Caco-2 (cell line): ENCODE results near the gene STAC2. TPM values are rescaled to one million over a fixed set of nuclear protein-coding genes. Genes with fewer than 3 reads are reported as not detected.

Experiments used
- BruUV-seq: library from RNA; stranded (reverse); fragments of 400-500 nt; replicated peaks from 2 replicates; lab custom pipeline; 2021; lab: Mats Ljungman, UMichigan
- CTCF ChIA-PET: fragments of 300-600 bp; sonication (Branson Sonifier 250); formaldehyde crosslinking; loops from one replicate; lab custom pipeline; 2022; ENCODE audit warnings: antibody characterized with exemption; lab: Charles Lee
- POLR2A ChIA-PET: fragments of 300-600 bp; sonication (Branson Sonifier 250); formaldehyde crosslinking; loops from one replicate; lab custom pipeline; 2022; ENCODE audit warnings: antibody characterized with exemption; lab: Charles Lee
- DNase-seq, 2 experiments: peaks; one replicate each; pipeline versions ENCODE4 v3.0.0 to v3.0.0-alpha.2; 2020 to 2022
- H3K27me3 ChIP-seq: replicated peaks from 2 replicates; pipeline ENCODE4 v1.6.0; 2011; ENCODE audit warnings: low read length; ENCODE audit not compliant: control insufficient read depth, insufficient read depth
- H3K36me3 ChIP-seq: 2 replicates; pipeline ENCODE4 v1.5.1; 2011; ENCODE audit warnings: low read length; ENCODE audit not compliant: control insufficient read depth, insufficient read depth
- H3K4me1 ChIP-seq: fragments of 250-450 bp; sonication (Bioruptor Pico); 2 replicates; pipeline ENCODE4 v1.5.1; 2020; ENCODE audit warnings: mild to moderate bottlenecking
- H3K4me3 ChIP-seq: 2 replicates; pipeline ENCODE4 v1.5.1; 2011; ENCODE audit warnings: low read depth, mild to moderate bottlenecking, control low read depth, low read length
- H3K9me3 ChIP-seq: fragments of 250-450 bp; sonication (Bioruptor Pico); 2 replicates; pipeline ENCODE4 v1.5.1; 2020; ENCODE audit warnings: mild to moderate bottlenecking, moderate library complexity
- H3K27ac Mint-ChIP-seq: one replicate; pipeline ENCODE4 v1.8.0; 2022; ENCODE audit warnings: mixed read lengths; ENCODE audit not compliant: unreplicated experiment
- H3K27me3 Mint-ChIP-seq: one replicate; pipeline ENCODE4 v1.8.0; 2022; ENCODE audit warnings: mixed read lengths; ENCODE audit not compliant: insufficient read depth, unreplicated experiment
- H3K36me3 Mint-ChIP-seq: one replicate; pipeline ENCODE4 v1.8.0; 2022; ENCODE audit warnings: mild to moderate bottlenecking, mixed read lengths; ENCODE audit not compliant: insufficient read depth, unreplicated experiment
- H3K4me1 Mint-ChIP-seq: one replicate; pipeline ENCODE4 v1.8.0; 2022; ENCODE audit warnings: low read depth, mixed read lengths; ENCODE audit not compliant: unreplicated experiment
- H3K4me3 Mint-ChIP-seq: one replicate; pipeline ENCODE4 v1.8.0; 2022; ENCODE audit warnings: mild to moderate bottlenecking, moderate library complexity, mixed read lengths; ENCODE audit not compliant: unreplicated experiment
- H3K9me3 Mint-ChIP-seq: one replicate; pipeline ENCODE4 v1.8.0; 2022; ENCODE audit warnings: mixed read lengths; ENCODE audit not compliant: unreplicated experiment
- CTCF ChIP-seq, 2 experiments: fragments of 200-600 bp in 1 of 2; IDR thresholded peaks; 1 replicate in 1 of 2; 2 replicates in 1 of 2; pipeline versions ENCODE4 v1.5.1 to v1.8.0; 2011 to 2022; ENCODE audit warnings: antibody characterized with exemption in 1 of 2, control low read depth in 1 of 2, inconsistent platforms in 1 of 2, low read depth in 1 of 2, low read length in 1 of 2, mild to moderate bottlenecking in 1 of 2, moderate library complexity in 1 of 2; ENCODE audit not compliant: insufficient read depth in 1 of 2, severe bottlenecking in 1 of 2, unreplicated experiment in 1 of 2
- intact Hi-C: fragments of 100-400 bp; cut with micrococcal nuclease; formaldehyde crosslinking; loops from one replicate; pipeline ENCODE4 v1.10.0; 2022; ENCODE audit not compliant: unreplicated experiment
- total RNA-seq: library from RNA; stranded (reverse); gene quantifications from 2 replicates; pipeline ENCODE4 v1.2.3, GENCODE V29; 2022

STAC2 gene
- total RNA-seq, 1 experiment from 2014 or later = 0.09 TPM

GRCh38 chr17:39239640-39240314 lies 14.0 kb upstream of the STAC2 start:
- ChIA-PET POLR2A (interaction anchor here (1.2 kb wide), 1 partner anchor 40 kb away, joined by 3 read pairs; the partner anchor contains the start of gene RPL19), CTCF (interaction anchor here (0.6 to 1.1 kb wide), 3 partner anchors 26 to 278 kb away, joined by 3 to 5 read pairs (median 3); no protein-coding TSS in a partner anchor)
- no TSS peak for BruUV-seq
- no peak overlapping the region for H3K27ac Mint-ChIP-seq
- no peak overlapping the region for H3K4me3 ChIP-seq
- no peaks in the 10 kb centered on the region for H3K9me3 ChIP-seq
- peak; percentile 75 to 90 for TF ChIP-seq CTCF (IDR thresholded peaks at IDR 0.05; ENCODE audit: insufficient read depth in 1 of 2, low read depth in 1 of 2, low read length in 1 of 2, severe bottlenecking in 1 of 2, unreplicated experiment in 1 of 2)
- no peaks in the 10 kb centered on the region for H3K36me3 ChIP-seq
- no peaks in the 10 kb centered on the region for H3K27me3 Mint-ChIP-seq
- H3K36me3 Mint-ChIP-seq = no peaks in the 10 kb centered on the region
- no peaks in the 10 kb centered on the region for H3K9me3 Mint-ChIP-seq
- no peaks in the 10 kb centered on the region for H3K4me1 Mint-ChIP-seq
- H3K27me3 ChIP-seq = no peaks in the 10 kb centered on the region
- H3K4me3 Mint-ChIP-seq = no peak overlapping the region
- no peaks in the 10 kb centered on the region for H3K4me1 ChIP-seq
- peak; percentile 69 to 82 for DNase-seq
- intact Hi-C loops = no loop called here

GRCh38 chr17:39238311-39238972 lies 12.7 kb upstream of the STAC2 start:
- Histone ChIP-seq H3K27me3 (no peaks in the 10 kb centered on the region), H3K36me3 (no peaks in the 10 kb centered on the region), H3K4me1 (no peaks in the 10 kb centered on the region), H3K4me3 (no peak overlapping the region), H3K9me3 (no peaks in the 10 kb centered on the region)
- no peaks in the 10 kb centered on the region for H3K4me1 Mint-ChIP-seq
- no peaks in the 10 kb centered on the region for H3K9me3 Mint-ChIP-seq
- POLR2A ChIA-PET = no interaction called here
- no TSS peak for BruUV-seq
- CTCF ChIA-PET = interaction anchor here (0.7 to 1.2 kb wide), 5 partner anchors 13 to 74 kb away, joined by 4 to 8 read pairs (median 6); partner anchors contain the start of genes RPL19 and STAC2
- no peak overlapping the region for H3K4me3 Mint-ChIP-seq
- H3K27ac Mint-ChIP-seq = no peak overlapping the region
- no peak for TF ChIP-seq CTCF (IDR thresholded peaks at IDR 0.05; ENCODE audit: insufficient read depth in 1 of 2, low read depth in 1 of 2, low read length in 1 of 2, severe bottlenecking in 1 of 2, unreplicated experiment in 1 of 2)
- no peaks in the 10 kb centered on the region for H3K36me3 Mint-ChIP-seq
- intact Hi-C loops = no loop called here
- no peak for DNase-seq
- H3K27me3 Mint-ChIP-seq = no peaks in the 10 kb centered on the region

- Histone ChIP-seq H3K9me3 (no peaks in the 10 kb centered on the region), H3K27me3 (no peaks in the 10 kb centered on the region), H3K4me1 (no peaks in the 10 kb centered on the region), H3K36me3 (no peaks in the 10 kb centered on the region), H3K4me3 (no peak overlapping the region)
- Mint-ChIP-seq H3K9me3 (no peaks in the 10 kb centered on the region), H3K27me3 (no peaks in the 10 kb centered on the region), H3K27ac (no peak overlapping the region), H3K36me3 (no peaks in the 10 kb centered on the region), H3K4me3 (no peak overlapping the region), H3K4me1 (no peaks in the 10 kb centered on the region)
- POLR2A ChIA-PET = no interaction called here
- intact Hi-C loops = no loop called here
- no TSS peak for BruUV-seq
- TF ChIP-seq CTCF (IDR thresholded peaks at IDR 0.05; ENCODE audit: insufficient read depth in 1 of 2, low read depth in 1 of 2, low read length in 1 of 2, severe bottlenecking in 1 of 2, unreplicated experiment in 1 of 2) = no peak
- CTCF ChIA-PET = interaction anchor here (1.0 to 1.3 kb wide), 6 partner anchors 12 to 73 kb away, joined by 3 to 8 read pairs (median 4); partner anchors contain the start of gene STAC2
- DNase-seq = no peak
Measured at GRCh38 chr17:39237586-39237985, 11.8 kb upstream of the STAC2 start.
